A549 (cell line): ENCODE results near the gene GNG2. TPM values are rescaled to one million over a fixed set of nuclear protein-coding genes. Genes with fewer than 3 reads are reported as not detected.

Experiments
- ATAC-seq, 2 experiments: fragments of 200-7000 bp in 1 of 2; fragments of >200 bp in 1 of 2; cut with Nextera tagmentation in 1 of 2; cut with Tn5 transposase in 1 of 2; 3 replicates each; pipeline versions ENCODE4 v1.8.0 to v1.9.1; 2018 to 2020; ENCODE audit warnings: mild to moderate bottlenecking in 1 of 2, moderate library complexity in 1 of 2
- CTCF ChIA-PET: fragments of 300-600 bp; sonication (Branson Sonifier 250); formaldehyde crosslinking; extraction: SDS; loops from one replicate; lab custom pipeline; 2021; ENCODE audit warnings: antibody characterized with exemption, inconsistent platforms; lab: Yijun Ruan, JAX
- POLR2A ChIA-PET: fragments of 350-600 bp; formaldehyde crosslinking; extraction: SDS; loops from one replicate; lab custom pipeline; 2021; ENCODE audit warnings: antibody characterized with exemption, inconsistent platforms; lab: Yijun Ruan, JAX
- DNase-seq, 2 experiments: peaks; one replicate each; pipeline versions ENCODE4 v3.0.0 to v3.0.0-alpha.2; 2011 to 2016; ENCODE audit warnings: low read depth in 1 of 2, low spot score in 1 of 2
- FAIRE-seq: peaks from 2 replicates; lab custom pipeline; 2011; peaks lifted over from hg19 to GRCh38; lab: Jason Lieb, UNC
- H3K27ac ChIP-seq, 2 experiments: fragments of >200 bp; sonication (Bioruptor Twin); formaldehyde crosslinking; 3 replicates each; pipeline ENCODE4 v1.5.1; 2016 to 2017
- H3K4me1 ChIP-seq: fragments of >200 bp; sonication (Bioruptor Twin); formaldehyde crosslinking; 3 replicates; pipeline ENCODE4 v1.6.1; 2016
- H3K4me2 ChIP-seq: fragments of >200 bp; sonication (Bioruptor Twin); formaldehyde crosslinking; 3 replicates; pipeline ENCODE4 v1.6.1; 2016
- H3K4me3 ChIP-seq: fragments of >200 bp; sonication (Bioruptor Twin); formaldehyde crosslinking; 3 replicates; pipeline ENCODE4 v1.5.1; 2016
- H3K9me3 ChIP-seq: fragments of >200 bp; sonication (Bioruptor Twin); formaldehyde crosslinking; 3 replicates; pipeline ENCODE4 v1.6.1; 2016
- BHLHE40 ChIP-seq: IDR thresholded peaks from 2 replicates; pipeline ENCODE4 v1.6.1; 2012; ENCODE audit warnings: low read depth, low read length, inconsistent platforms
- CBX2 ChIP-seq: fragments of 200-600 bp; sonication (generic); IDR thresholded peaks from 2 replicates; pipeline ENCODE4 v1.6.1; 2016; ENCODE audit warnings: low read depth, mild to moderate bottlenecking, borderline replicate concordance
- CBX8 ChIP-seq: fragments of 200-600 bp; sonication (generic); IDR thresholded peaks from 2 replicates; pipeline ENCODE4 v1.6.1; 2016
- CEBPB ChIP-seq, 2 experiments: fragments of >200 bp in 1 of 2; sonication (Bioruptor Twin) in 1 of 2; formaldehyde crosslinking in 1 of 2; IDR thresholded peaks; 2 replicates each; pipeline ENCODE4 v1.6.1; 2012 to 2016
- CHD4 ChIP-seq: fragments of 200-600 bp; sonication (generic); IDR thresholded peaks from 2 replicates; pipeline ENCODE4 v1.6.1; 2016; ENCODE audit warnings: antibody characterized with exemption, mild to moderate bottlenecking, borderline replicate concordance
- EHMT2 ChIP-seq: fragments of 200-600 bp; sonication (generic); IDR thresholded peaks from 2 replicates; pipeline ENCODE4 v1.6.1; 2016; ENCODE audit warnings: antibody characterized with exemption, low read depth, mild to moderate bottlenecking, moderate library complexity
- FOSL2 ChIP-seq, 2 experiments: fragments of 450-650 bp in 1 of 2; fragments of >200 bp in 1 of 2; sonication (Bioruptor Twin) in 1 of 2; formaldehyde crosslinking; IDR thresholded peaks; 2 replicates each; pipeline versions ENCODE4 v1.5.0 to v1.6.1; 2016 to 2020; ENCODE audit warnings: mild to moderate bottlenecking in 1 of 2, moderate library complexity in 1 of 2
- FOXS1 ChIP-seq: fragments of 250-450 bp; sonication (Bioruptor Pico); IDR thresholded peaks from 2 replicates; pipeline ENCODE4 v1.5.0; 2020; ENCODE audit warnings: mild to moderate bottlenecking, moderate library complexity
- GATA3 ChIP-seq: IDR thresholded peaks from 2 replicates; pipeline ENCODE4 v1.6.1; 2012; ENCODE audit warnings: borderline replicate concordance
- HEYL ChIP-seq: fragments of 250-450 bp; sonication (Bioruptor Pico); IDR thresholded peaks from 2 replicates; pipeline ENCODE4 v1.8.0; 2021; ENCODE audit warnings: mild to moderate bottlenecking, moderate library complexity
- HOXB13 ChIP-seq: fragments of 250-450 bp; sonication (Bioruptor Pico); IDR thresholded peaks from 2 replicates; pipeline ENCODE4 v1.5.0; 2020; ENCODE audit warnings: low read depth, mild to moderate bottlenecking, moderate library complexity
- HOXB5 ChIP-seq: fragments of 250-450 bp; sonication (Bioruptor Pico); IDR thresholded peaks from 2 replicates; pipeline ENCODE4 v1.5.0; 2020; ENCODE audit warnings: mild to moderate bottlenecking, moderate library complexity
- JUN ChIP-seq, 2 experiments: fragments of >200 bp; sonication (Bioruptor Twin); formaldehyde crosslinking; IDR thresholded peaks; 2 replicates in 1 of 2; 3 replicates in 1 of 2; pipeline ENCODE4 v1.6.1; 2016 to 2017
- JUNB ChIP-seq: fragments of >200 bp; sonication (Bioruptor Twin); formaldehyde crosslinking; IDR thresholded peaks from 2 replicates; pipeline ENCODE4 v1.6.1; 2016
- KDM1A ChIP-seq: fragments of 200-600 bp; sonication (generic); IDR thresholded peaks from 2 replicates; pipeline ENCODE4 v1.6.1; 2016; ENCODE audit warnings: low read depth, mild to moderate bottlenecking
- KDM5A ChIP-seq: fragments of 200-600 bp; sonication (generic); IDR thresholded peaks from 2 replicates; pipeline ENCODE4 v1.6.1; 2016; ENCODE audit warnings: antibody characterized with exemption, mild to moderate bottlenecking
- NPAS2 ChIP-seq: fragments of 250-450 bp; sonication (Bioruptor Pico); IDR thresholded peaks from 2 replicates; pipeline ENCODE4 v1.8.0; 2022; ENCODE audit warnings: mild to moderate bottlenecking, moderate library complexity, borderline replicate concordance
- NR3C1 ChIP-seq: fragments of >200 bp; sonication (Bioruptor Twin); formaldehyde crosslinking; IDR thresholded peaks from 3 replicates; pipeline ENCODE4 v1.6.1; 2017
- POLR2A ChIP-seq: IDR thresholded peaks from 2 replicates; pipeline ENCODE4 v1.6.1; 2012; ENCODE audit warnings: mild to moderate bottlenecking, low read length
- RAD21 ChIP-seq, 2 experiments: fragments of >200 bp in 1 of 2; sonication (Bioruptor Twin) in 1 of 2; formaldehyde crosslinking in 1 of 2; IDR thresholded peaks in 1 of 2; conservative IDR thresholded peaks in 1 of 2; 2 replicates in 1 of 2; 3 replicates in 1 of 2; pipeline ENCODE4 v1.6.1; 2012 to 2018; ENCODE audit warnings: inconsistent platforms in 1 of 2
- RCOR1 ChIP-seq: fragments of 150-350 bp; IDR thresholded peaks from 2 replicates; pipeline ENCODE4 v1.6.1; 2014; ENCODE audit warnings: antibody characterized with exemption, low read length, low read depth
- SMC3 ChIP-seq: fragments of >200 bp; sonication (Bioruptor Twin); formaldehyde crosslinking; IDR thresholded peaks from 3 replicates; pipeline ENCODE4 v1.6.1; 2018; ENCODE audit warnings: inconsistent platforms
- TFCP2L1 ChIP-seq: fragments of 250-450 bp; sonication (Bioruptor Pico); IDR thresholded peaks from 2 replicates; pipeline ENCODE4 v1.5.0; 2021; ENCODE audit warnings: mild to moderate bottlenecking
- ZFP36 ChIP-seq: fragments of 450-650 bp; IDR thresholded peaks from 2 replicates; pipeline ENCODE4 v1.6.1; 2014; ENCODE audit warnings: borderline replicate concordance; ENCODE audit not compliant: partially characterized antibody
- WGBS: methylation state at CpG from one replicate; pipeline ENCODE4 v1.1.6; 2017; ENCODE audit errors: missing lambda C conversion rate; 5-methylcytosine and 5-hydroxymethylcytosine counted together
- polyA plus RNA-seq, 4 experiments: library from polyadenylated mRNA; depleted of rRNA in 3 of 4; stranded (reverse); fragments of >200 nt; fragmentation: RNase III in 1 of 4; extraction: RNeasy Plus Mini Kit Qiagen cat#74134 plus additional on column Dnase treatment in 1 of 4; gene quantifications; 2 replicates in 3 of 4; 3 replicates in 1 of 4; pipeline ENCODE4 v1.2.3, GENCODE V29; 2011 to 2017
- TF ChIP-seq, protein P1 (sequence below): IDR thresholded peaks from 2 replicates; pipeline ENCODE4 v1.6.1; 2012; ENCODE audit warnings: low read depth, borderline replicate concordance
- TF ChIP-seq, protein P2 (sequence below): fragments of >200 bp; sonication (Bioruptor Twin); formaldehyde crosslinking; IDR thresholded peaks from 3 replicates; pipeline ENCODE4 v1.5.1; 2016
- TF ChIP-seq, protein P3 (sequence below): fragments of 450-650 bp; IDR thresholded peaks from 2 replicates; pipeline ENCODE4 v1.6.1; 2014; ENCODE audit warnings: antibody characterized with exemption

GNG2 gene
- polyA plus RNA-seq, 2 of the 4 experiments (the other 2 are of a cell fraction), result 2.1 to 3.0 TPM

DNA sequence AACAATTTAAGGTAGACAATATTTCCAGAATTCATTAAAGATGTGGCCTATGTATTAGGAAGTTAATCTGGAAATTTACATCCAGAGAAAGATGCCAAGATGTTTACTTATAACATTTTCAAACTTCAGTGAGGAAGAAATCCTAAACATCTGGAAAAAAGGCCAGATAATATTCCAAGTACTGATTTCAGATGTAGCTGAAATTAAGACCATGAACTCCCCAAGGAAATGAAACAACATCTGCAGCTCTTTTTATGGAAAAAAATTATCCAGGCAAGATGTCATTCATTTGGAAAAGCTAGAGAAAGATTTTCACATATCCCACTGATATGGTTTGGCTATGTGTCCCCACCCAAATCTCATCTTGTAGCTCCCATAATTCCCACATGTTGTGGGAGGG is 35.0 kb downstream of the GNG2 start:
- DNase-seq (no peak), FAIRE-seq (no peak), ATAC-seq (no peak)
- H3K4me3 ChIP-seq, result no peak overlapping the region
- no peak overlapping the region for H3K4me2 ChIP-seq
- no peaks in the 10 kb centered on the region for H3K9me3 ChIP-seq
- no peaks in the 10 kb centered on the region for H3K4me1 ChIP-seq
- ChIA-PET POLR2A (no interaction called here), CTCF (interaction anchor here (1.2 to 2.5 kb wide), 2 partner anchors 17 to 83 kb away, joined by 3 to 6 read pairs; no protein-coding TSS in a partner anchor)
- H3K27ac ChIP-seq, result no peak overlapping the region
- no peak for TF ChIP-seq KDM5A
- TF ChIP-seq BHLHE40, result no peak
- no peak for TF ChIP-seq CBX2
- TF ChIP-seq JUNB, result no peak
- TF ChIP-seq CHD4, result no peak
- no peak for TF ChIP-seq RAD21 (conservative IDR thresholded peaks at IDR 0.05 in 1 of 2, IDR thresholded peaks at IDR 0.05 in 1 of 2)
- no peak for TF ChIP-seq CEBPB (IDR thresholded peaks at IDR 0.05)
- no peak for TF ChIP-seq RCOR1
- no peak for TF ChIP-seq KDM1A
- TF ChIP-seq TFCP2L1 (CRISPR knock-in tag), result no peak
- TF ChIP-seq HOXB5, result no peak
- TF ChIP-seq HEYL (CRISPR knock-in tag), result no peak
- no peak for TF ChIP-seq NPAS2 (CRISPR knock-in tag)
- TF ChIP-seq HOXB13 (CRISPR knock-in tag), result no peak

DNA sequence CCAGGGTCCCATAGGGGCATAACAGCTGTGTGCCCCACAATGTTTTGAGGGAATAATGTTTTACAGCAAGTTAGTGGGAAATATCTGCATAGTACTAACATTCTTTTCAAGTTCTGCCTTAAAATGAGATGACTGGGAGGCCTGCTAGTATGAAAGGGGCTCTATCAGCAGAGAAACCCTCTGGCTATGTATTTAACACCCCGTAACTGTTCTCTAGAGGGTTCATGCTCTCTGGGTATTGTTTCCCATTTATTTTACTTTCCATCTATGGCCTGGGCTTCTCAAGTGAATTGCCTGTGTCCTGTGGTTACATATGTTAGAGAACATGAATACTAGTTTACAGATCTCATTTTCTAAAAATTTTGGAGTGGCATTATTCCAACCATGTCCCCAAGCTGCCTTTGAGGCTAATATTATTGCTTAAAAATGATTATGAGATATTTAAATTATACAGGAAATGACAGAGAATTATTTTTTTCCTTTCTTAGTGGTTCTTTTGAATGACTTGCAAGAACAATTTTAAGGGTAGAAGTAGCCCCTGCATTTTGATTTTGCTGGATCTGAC is 37.5 kb downstream of the GNG2 start:
- no peaks in the 10 kb centered on the region for H3K9me3 ChIP-seq
- no peak overlapping the region for H3K4me3 ChIP-seq
- no peak for TF ChIP-seq RAD21 (conservative IDR thresholded peaks at IDR 0.05 in 1 of 2, IDR thresholded peaks at IDR 0.05 in 1 of 2)
- no peak for TF ChIP-seq NR3C1
- no peak for TF ChIP-seq SMC3
- TF ChIP-seq EHMT2, result no peak
- no peak for TF ChIP-seq FOSL2 (IDR thresholded peaks at IDR 0.05)
- TF ChIP-seq FOSL2 (CRISPR knock-in tag; IDR thresholded peaks at IDR 0.05), result no peak
- TF ChIP-seq, protein P1, sequence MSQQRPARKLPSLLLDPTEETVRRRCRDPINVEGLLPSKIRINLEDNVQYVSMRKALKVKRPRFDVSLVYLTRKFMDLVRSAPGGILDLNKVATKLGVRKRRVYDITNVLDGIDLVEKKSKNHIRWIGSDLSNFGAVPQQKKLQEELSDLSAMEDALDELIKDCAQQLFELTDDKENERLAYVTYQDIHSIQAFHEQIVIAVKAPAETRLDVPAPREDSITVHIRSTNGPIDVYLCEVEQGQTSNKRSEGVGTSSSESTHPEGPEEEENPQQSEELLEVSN, result no peak
- no peak for TF ChIP-seq JUNB
- TF ChIP-seq, protein P2, sequence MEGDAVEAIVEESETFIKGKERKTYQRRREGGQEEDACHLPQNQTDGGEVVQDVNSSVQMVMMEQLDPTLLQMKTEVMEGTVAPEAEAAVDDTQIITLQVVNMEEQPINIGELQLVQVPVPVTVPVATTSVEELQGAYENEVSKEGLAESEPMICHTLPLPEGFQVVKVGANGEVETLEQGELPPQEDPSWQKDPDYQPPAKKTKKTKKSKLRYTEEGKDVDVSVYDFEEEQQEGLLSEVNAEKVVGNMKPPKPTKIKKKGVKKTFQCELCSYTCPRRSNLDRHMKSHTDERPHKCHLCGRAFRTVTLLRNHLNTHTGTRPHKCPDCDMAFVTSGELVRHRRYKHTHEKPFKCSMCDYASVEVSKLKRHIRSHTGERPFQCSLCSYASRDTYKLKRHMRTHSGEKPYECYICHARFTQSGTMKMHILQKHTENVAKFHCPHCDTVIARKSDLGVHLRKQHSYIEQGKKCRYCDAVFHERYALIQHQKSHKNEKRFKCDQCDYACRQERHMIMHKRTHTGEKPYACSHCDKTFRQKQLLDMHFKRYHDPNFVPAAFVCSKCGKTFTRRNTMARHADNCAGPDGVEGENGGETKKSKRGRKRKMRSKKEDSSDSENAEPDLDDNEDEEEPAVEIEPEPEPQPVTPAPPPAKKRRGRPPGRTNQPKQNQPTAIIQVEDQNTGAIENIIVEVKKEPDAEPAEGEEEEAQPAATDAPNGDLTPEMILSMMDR, result no peak
- TF ChIP-seq, protein P3, sequence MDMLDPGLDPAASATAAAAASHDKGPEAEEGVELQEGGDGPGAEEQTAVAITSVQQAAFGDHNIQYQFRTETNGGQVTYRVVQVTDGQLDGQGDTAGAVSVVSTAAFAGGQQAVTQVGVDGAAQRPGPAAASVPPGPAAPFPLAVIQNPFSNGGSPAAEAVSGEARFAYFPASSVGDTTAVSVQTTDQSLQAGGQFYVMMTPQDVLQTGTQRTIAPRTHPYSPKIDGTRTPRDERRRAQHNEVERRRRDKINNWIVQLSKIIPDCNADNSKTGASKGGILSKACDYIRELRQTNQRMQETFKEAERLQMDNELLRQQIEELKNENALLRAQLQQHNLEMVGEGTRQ, result no peak
- no peak for TF ChIP-seq JUN (IDR thresholded peaks at IDR 0.05)
- no peak for TF ChIP-seq FOXS1 (CRISPR knock-in tag)
- no peak for TF ChIP-seq CBX8
- TF ChIP-seq CEBPB (IDR thresholded peaks at IDR 0.05), result no peak
- no peak for TF ChIP-seq GATA3
- no peak for TF ChIP-seq HOXB13 (CRISPR knock-in tag)
- TF ChIP-seq ZFP36, result no peak
- TF ChIP-seq POLR2A, result no peak
- TF ChIP-seq KDM5A, result no peak
- TF ChIP-seq, all 56 proteins: peak for 0
- ATAC-seq, result no peak
- no peak for FAIRE-seq
- Histone ChIP-seq H3K27ac (no peak overlapping the region), H3K4me1 (no peaks in the 10 kb centered on the region), H3K4me2 (no peak overlapping the region)
- ChIA-PET POLR2A (no interaction called here), CTCF (interaction anchor here (0.8 to 1.8 kb wide), 2 partner anchors 8 to 26 kb away, joined by 4 to 6 read pairs; no protein-coding TSS in a partner anchor)
- WGBS, result 77% methylated on average over 1 of the region's 1 CpG
- DNase-seq, result no peak
